Germinal center (tissue), 1 donor: Measurements from ENCODE around the gene NQO2.

Experiments used
- DNase-seq: peaks from one replicate; pipeline ENCODE4 v3.0.0; 2012; ENCODE audit warnings: mixed read lengths, low spot score

The NQO2 gene

GRCh38 chr6:2999618-3000557, at the start of gene NQO2:
Gene NQO2, plus strand, starts transcription at chr6:2999894. Its CDS starts 6,659 bp downstream, at chr6:3006553.
- peak; percentile 99 for DNase-seq

- DNase-seq, result no peak
Measured at GRCh38 chr6:2950713-2951112, 49.0 kb upstream of the NQO2 start.

GRCh38 chr6:2951728-2952127, 48.0 kb upstream of the NQO2 start:
- no peak for DNase-seq

GRCh38 chr6:2952557-2953095, 47.1 kb upstream of the NQO2 start:
- DNase-seq, result peak; percentile 70

- DNase-seq, result no peak
Measured at GRCh38 chr6:2953098-2953497, 46.6 kb upstream of the NQO2 start.

- no peak for DNase-seq
Measured at GRCh38 chr6:2956930-2957685, 42.6 kb upstream of the NQO2 start.

GRCh38 chr6:2957696-2958330, 41.9 kb upstream of the NQO2 start:
- DNase-seq, result no peak

GRCh38 chr6:2958331-2958711, 41.4 kb upstream of the NQO2 start:
- DNase-seq, result no peak

- no peak for DNase-seq
Measured at GRCh38 chr6:2958776-2959175, 40.9 kb upstream of the NQO2 start.

- DNase-seq, result no peak
Measured at GRCh38 chr6:2959909-2960719, 39.6 kb upstream of the NQO2 start.

GRCh38 chr6:2960935-2961334, 38.8 kb upstream of the NQO2 start:
- DNase-seq, result no peak

GRCh38 chr6:2961506-2961905, 38.2 kb upstream of the NQO2 start:
- DNase-seq, result no peak

- no peak for DNase-seq
Measured at GRCh38 chr6:2962004-2962403, 37.7 kb upstream of the NQO2 start.

- DNase-seq, result no peak
Measured at GRCh38 chr6:2962636-2963035, 37.1 kb upstream of the NQO2 start.

- no peak for DNase-seq
Measured at GRCh38 chr6:2963756-2964155, 35.9 kb upstream of the NQO2 start.

GRCh38 chr6:2964793-2965505, 34.7 kb upstream of the NQO2 start:
- no peak for DNase-seq

- DNase-seq, result no peak
Measured at GRCh38 chr6:2966347-2966746, 33.3 kb upstream of the NQO2 start.

GRCh38 chr6:2967936-2968335, 31.8 kb upstream of the NQO2 start:
- no peak for DNase-seq

- DNase-seq, result no peak
Measured at GRCh38 chr6:2968600-2969135, 31.0 kb upstream of the NQO2 start.

- DNase-seq, result no peak
Measured at GRCh38 chr6:2969549-2969948, 30.1 kb upstream of the NQO2 start.
